Measurements from ENCODE around the gene FAM216B.
"Not testable (repeated sequence)": the region's sequence is repeated elsewhere in the genome, so short reads cannot be mapped to it uniquely, and the experiment has no call there.

FAM216B gene

GRCh38 chr13:42754801-42755510, 26.4 kb upstream of the FAM216B start:
- H3K36me3 ChIP-seq (ENCODE audit: control insufficient read depth, insufficient read depth, low read length) = no peaks in the 10 kb centered on the region
- no peak overlapping the region for H3K9ac ChIP-seq (ENCODE audit: low read length)
- H3K4me3 ChIP-seq (ENCODE audit: low read length) = no peak overlapping the region
- no peaks in the 10 kb centered on the region for H3K27me3 ChIP-seq (ENCODE audit: control insufficient read depth, insufficient read depth, low read length)
- H3K9me3 ChIP-seq (ENCODE audit: control insufficient read depth, low read length) = no peaks in the 10 kb centered on the region
- H3K4me1 ChIP-seq (ENCODE audit: control insufficient read depth, insufficient read depth, low read length) = no peaks in the 10 kb centered on the region

- H3K27me3 ChIP-seq (ENCODE audit: control insufficient read depth, insufficient read depth, low read length) = no peaks in the 10 kb centered on the region
- H3K4me1 ChIP-seq (ENCODE audit: control insufficient read depth, insufficient read depth, low read length) = no peaks in the 10 kb centered on the region
- no peak overlapping the region for H3K4me3 ChIP-seq (ENCODE audit: low read length)
- no peaks in the 10 kb centered on the region for H3K9me3 ChIP-seq (ENCODE audit: control insufficient read depth, low read length)
- no peak overlapping the region for H3K9ac ChIP-seq (ENCODE audit: low read length)
- H3K36me3 ChIP-seq (ENCODE audit: control insufficient read depth, insufficient read depth, low read length) = no peaks in the 10 kb centered on the region
These were observed 23.5 kb upstream of the FAM216B start for GRCh38 chr13:42757678-42758420.

- H3K27me3 ChIP-seq (ENCODE audit: control insufficient read depth, insufficient read depth, low read length) = no peaks in the 10 kb centered on the region
- H3K9me3 ChIP-seq (ENCODE audit: control insufficient read depth, low read length) = no peaks in the 10 kb centered on the region
- H3K9ac ChIP-seq (ENCODE audit: low read length) = no peak overlapping the region
- no peak overlapping the region for H3K4me3 ChIP-seq (ENCODE audit: low read length)
- no peaks in the 10 kb centered on the region for H3K4me1 ChIP-seq (ENCODE audit: control insufficient read depth, insufficient read depth, low read length)
- no peaks in the 10 kb centered on the region for H3K36me3 ChIP-seq (ENCODE audit: control insufficient read depth, insufficient read depth, low read length)
These were observed 22.9 kb upstream of the FAM216B start for GRCh38 chr13:42758515-42758914.

DNA sequence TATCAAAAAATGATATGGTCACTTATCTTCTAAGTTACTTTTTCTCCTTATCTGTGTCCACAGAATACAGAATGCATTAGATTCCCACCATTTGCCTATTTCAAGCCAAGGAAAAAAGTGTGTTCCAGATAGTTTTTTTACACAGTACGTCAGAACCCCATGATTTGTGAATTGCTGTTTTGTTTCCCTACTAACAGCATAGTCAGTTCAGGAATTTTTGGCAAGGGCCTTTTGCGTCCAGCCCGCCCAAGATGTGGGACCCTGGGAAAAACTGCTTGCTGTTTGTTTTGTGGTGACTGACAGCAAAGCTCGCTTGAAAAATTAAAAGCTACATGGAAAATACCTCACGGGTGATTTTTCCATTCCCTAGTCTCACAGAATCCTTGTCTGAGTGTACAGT, 20.4 kb upstream of the FAM216B start:
- Histone ChIP-seq H3K9ac (ENCODE audit: low read length) (no peak overlapping the region), H3K9me3 (ENCODE audit: control insufficient read depth, low read length) (no peaks in the 10 kb centered on the region), H3K4me3 (ENCODE audit: low read length) (no peak overlapping the region), H3K36me3 (ENCODE audit: control insufficient read depth, insufficient read depth, low read length) (no peaks in the 10 kb centered on the region), H3K4me1 (ENCODE audit: control insufficient read depth, insufficient read depth, low read length) (no peaks in the 10 kb centered on the region), H3K27me3 (ENCODE audit: control insufficient read depth, insufficient read depth, low read length) (no peaks in the 10 kb centered on the region)

- Histone ChIP-seq H3K36me3 (ENCODE audit: control insufficient read depth, insufficient read depth, low read length) (no peaks in the 10 kb centered on the region), H3K27me3 (ENCODE audit: control insufficient read depth, insufficient read depth, low read length) (no peaks in the 10 kb centered on the region), H3K9ac (ENCODE audit: low read length) (no peak overlapping the region), H3K4me3 (ENCODE audit: low read length) (no peak overlapping the region), H3K4me1 (ENCODE audit: control insufficient read depth, insufficient read depth, low read length) (no peaks in the 10 kb centered on the region), H3K9me3 (ENCODE audit: control insufficient read depth, low read length) (no peaks in the 10 kb centered on the region)
These were observed 19.1 kb upstream of the FAM216B start for GRCh38 chr13:42762251-42762650.

DNA sequence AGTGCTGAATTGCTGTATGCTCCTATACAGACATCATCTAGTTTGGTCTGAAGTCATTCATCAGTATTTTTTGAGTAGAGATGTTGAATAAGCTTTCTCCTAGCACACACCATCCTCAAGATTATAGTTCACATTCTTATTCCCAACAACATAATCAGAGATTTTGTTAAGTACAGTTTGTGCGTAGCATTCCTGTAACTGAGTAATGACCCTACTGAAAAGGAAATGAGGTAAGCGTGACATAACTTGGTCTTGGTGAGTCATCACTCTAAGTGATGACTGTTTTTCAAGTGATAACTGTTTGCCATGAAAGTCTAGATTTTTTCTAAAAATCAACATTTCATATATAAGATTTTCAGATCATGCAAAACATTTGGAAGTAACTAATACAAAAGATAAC, 18.5 kb upstream of the FAM216B start:
- H3K36me3 ChIP-seq (ENCODE audit: control insufficient read depth, insufficient read depth, low read length) = no peaks in the 10 kb centered on the region
- no peaks in the 10 kb centered on the region for H3K4me1 ChIP-seq (ENCODE audit: control insufficient read depth, insufficient read depth, low read length)
- H3K9ac ChIP-seq (ENCODE audit: low read length) = no peak overlapping the region
- no peak overlapping the region for H3K4me3 ChIP-seq (ENCODE audit: low read length)
- no peaks in the 10 kb centered on the region for H3K9me3 ChIP-seq (ENCODE audit: control insufficient read depth, low read length)
- H3K27me3 ChIP-seq (ENCODE audit: control insufficient read depth, insufficient read depth, low read length) = no peaks in the 10 kb centered on the region

DNA sequence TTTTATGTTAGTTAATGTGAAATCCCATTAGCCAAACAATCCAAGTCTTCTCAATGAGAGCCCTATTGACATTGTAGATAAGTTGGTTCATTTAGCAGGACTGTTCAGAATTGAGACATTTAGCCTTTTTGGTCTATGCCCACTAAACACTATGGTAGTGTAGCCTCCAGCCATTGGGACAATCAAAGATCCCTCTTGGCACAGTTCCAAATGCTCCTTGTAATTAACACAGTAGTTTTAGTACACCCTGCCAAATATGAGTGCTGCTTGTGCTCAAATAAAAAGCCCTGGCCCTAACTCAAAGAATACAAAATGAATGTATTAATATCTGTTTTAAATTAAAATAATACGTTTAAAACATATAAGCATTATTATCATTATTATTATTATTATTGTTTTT, 15.4 kb upstream of the FAM216B start:
- Histone ChIP-seq H3K9me3 (ENCODE audit: control insufficient read depth, low read length) (no peaks in the 10 kb centered on the region), H3K27me3 (ENCODE audit: control insufficient read depth, insufficient read depth, low read length) (no peaks in the 10 kb centered on the region), H3K9ac (ENCODE audit: low read length) (no peak overlapping the region), H3K36me3 (ENCODE audit: control insufficient read depth, insufficient read depth, low read length) (no peaks in the 10 kb centered on the region), H3K4me1 (ENCODE audit: control insufficient read depth, insufficient read depth, low read length) (no peaks in the 10 kb centered on the region), H3K4me3 (ENCODE audit: low read length) (no peak overlapping the region)

DNA sequence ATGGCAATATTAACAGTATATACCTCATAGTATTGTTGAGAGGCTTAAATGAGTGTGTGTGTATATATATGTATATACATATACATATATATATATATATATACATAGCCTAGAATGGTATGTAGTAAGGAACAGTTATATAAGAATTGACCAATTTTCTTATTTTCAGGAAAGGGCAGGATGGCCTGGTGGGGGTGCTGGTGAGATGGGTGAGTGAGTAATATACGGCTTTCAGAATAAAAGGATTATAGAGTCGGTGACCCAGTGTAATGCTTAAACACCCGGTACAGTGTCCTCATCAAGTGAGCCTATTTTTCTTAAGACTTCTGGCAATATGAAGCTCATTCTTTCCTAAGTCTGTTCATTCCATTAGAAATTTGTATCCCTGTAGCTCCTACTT, 11.7 kb upstream of the FAM216B start:
- Histone ChIP-seq H3K9me3 (ENCODE audit: control insufficient read depth, low read length) (no peaks in the 10 kb centered on the region), H3K4me3 (ENCODE audit: low read length) (no peak overlapping the region), H3K4me1 (ENCODE audit: control insufficient read depth, insufficient read depth, low read length) (no peaks in the 10 kb centered on the region), H3K9ac (ENCODE audit: low read length) (no peak overlapping the region), H3K27me3 (ENCODE audit: control insufficient read depth, insufficient read depth, low read length) (no peaks in the 10 kb centered on the region), H3K36me3 (ENCODE audit: control insufficient read depth, insufficient read depth, low read length) (no peaks in the 10 kb centered on the region)

DNA sequence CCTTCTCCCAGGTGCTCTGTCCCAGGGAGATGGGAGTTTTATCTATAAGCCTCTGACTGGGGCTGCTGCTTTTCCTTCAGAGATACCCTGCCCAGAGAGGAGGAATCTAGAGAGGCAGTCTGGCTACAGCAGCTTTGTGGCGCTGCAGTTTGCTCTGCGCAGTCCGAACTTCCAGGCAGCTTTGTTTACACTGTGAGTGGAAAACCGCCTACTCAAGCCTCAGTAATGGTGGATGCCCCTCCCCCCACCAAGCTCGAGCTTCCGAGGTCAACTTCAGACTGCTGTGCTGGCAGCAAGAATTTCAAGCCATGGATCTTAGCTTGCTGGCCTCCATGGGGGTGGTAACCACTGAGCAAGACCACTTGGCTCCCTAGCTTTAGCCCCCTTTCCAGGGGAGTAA, 4.8 kb upstream of the FAM216B start:
- not testable (repeated sequence) for H3K4me3 ChIP-seq (ENCODE audit: low read length); H3K4me1 ChIP-seq (ENCODE audit: control insufficient read depth, insufficient read depth, low read length); H3K27me3 ChIP-seq (ENCODE audit: control insufficient read depth, insufficient read depth, low read length)

GRCh38 chr13:42777467-42777866, 3.9 kb upstream of the FAM216B start:
- no peaks in the 10 kb centered on the region for H3K9me3 ChIP-seq (ENCODE audit: control insufficient read depth, low read length)
- H3K9ac ChIP-seq (ENCODE audit: low read length) = no peak overlapping the region

More for the DNA sequence above, 4.8 kb upstream of the FAM216B start:
- not testable (repeated sequence) for H3K9me3 ChIP-seq (ENCODE audit: control insufficient read depth, low read length); H3K9ac ChIP-seq (ENCODE audit: low read length); H3K36me3 ChIP-seq (ENCODE audit: control insufficient read depth, insufficient read depth, low read length)

DNA sequence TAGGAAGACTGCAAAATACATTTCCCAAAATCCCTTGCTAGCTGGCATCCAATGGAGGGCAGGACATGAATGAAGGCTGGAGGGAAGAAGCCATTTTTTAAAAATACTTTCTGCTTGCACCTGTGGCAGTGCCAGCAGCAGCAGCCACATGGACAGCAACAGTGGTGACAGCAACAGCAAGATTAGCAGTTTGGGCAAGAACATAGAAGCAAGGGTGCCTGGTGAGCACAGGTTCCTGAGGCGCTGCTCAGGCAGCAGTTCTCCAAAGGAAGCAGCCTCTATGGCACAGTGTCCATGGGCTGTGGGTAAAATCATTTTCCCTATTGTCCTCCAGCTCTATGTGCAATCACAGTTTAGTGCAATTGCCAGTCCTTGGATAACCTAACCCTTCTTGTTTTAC, 1.3 kb upstream of the FAM216B start:
- Histone ChIP-seq H3K36me3 (ENCODE audit: control insufficient read depth, insufficient read depth, low read length) (no peaks in the 10 kb centered on the region), H3K9me3 (ENCODE audit: control insufficient read depth, low read length) (no peaks in the 10 kb centered on the region), H3K4me3 (ENCODE audit: low read length) (no peak overlapping the region), H3K9ac (ENCODE audit: low read length) (no peak overlapping the region), H3K4me1 (ENCODE audit: control insufficient read depth, insufficient read depth, low read length) (peaks cover 4% of the 10 kb centered on the region), H3K27me3 (ENCODE audit: control insufficient read depth, insufficient read depth, low read length) (no peaks in the 10 kb centered on the region)

More at GRCh38 chr13:42777467-42777866, 3.9 kb upstream of the FAM216B start:
- Histone ChIP-seq H3K4me3 (ENCODE audit: low read length) (no peak overlapping the region), H3K4me1 (ENCODE audit: control insufficient read depth, insufficient read depth, low read length) (peaks cover 4% of the 10 kb centered on the region), H3K27me3 (ENCODE audit: control insufficient read depth, insufficient read depth, low read length) (no peaks in the 10 kb centered on the region), H3K36me3 (ENCODE audit: control insufficient read depth, insufficient read depth, low read length) (no peaks in the 10 kb centered on the region)

DNA sequence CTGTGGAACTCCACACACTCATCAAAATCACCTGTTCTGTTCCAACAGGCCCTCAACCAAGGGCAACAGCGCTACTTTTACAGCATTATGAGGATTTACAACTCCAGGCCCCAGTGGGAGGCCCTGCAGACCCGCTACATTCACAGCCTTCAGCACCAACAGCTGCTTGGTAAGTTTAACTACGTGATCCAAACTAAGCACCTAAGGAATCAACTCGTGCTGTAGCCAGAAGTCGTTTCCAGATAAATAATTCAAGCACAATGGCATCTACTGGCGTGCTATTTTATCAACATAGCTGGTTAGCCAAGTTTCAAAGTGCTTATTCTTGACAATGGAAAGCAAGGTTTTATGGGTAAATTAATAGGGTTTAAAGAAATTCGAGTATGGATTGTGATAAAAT, 5.3 kb downstream of the FAM216B start:
- Histone ChIP-seq H3K36me3 (ENCODE audit: control insufficient read depth, insufficient read depth, low read length) (no peaks in the 10 kb centered on the region), H3K9me3 (ENCODE audit: control insufficient read depth, low read length) (no peaks in the 10 kb centered on the region)

More for the DNA sequence above, 5.3 kb downstream of the FAM216B start:
- Histone ChIP-seq H3K4me3 (ENCODE audit: low read length) (no peak overlapping the region), H3K27me3 (ENCODE audit: control insufficient read depth, insufficient read depth, low read length) (no peaks in the 10 kb centered on the region), H3K9ac (ENCODE audit: low read length) (no peak overlapping the region), H3K4me1 (ENCODE audit: control insufficient read depth, insufficient read depth, low read length) (no peaks in the 10 kb centered on the region)
